K562 (cell line): ENCODE measurements around the gene FGR. TPM values are rescaled to one million over a fixed set of nuclear protein-coding genes. Genes with fewer than 3 reads are reported as not detected.

Experiments
- CCNT2 ChIP-seq: IDR thresholded peaks from 2 replicates; pipeline ENCODE4 v1.6.1; 2011; ENCODE audit warnings: borderline replicate concordance, low read depth, mild to moderate bottlenecking, moderate library complexity, mixed read lengths, low read length; ENCODE audit not compliant: insufficient read length; ENCODE audit errors: extremely low read depth
- CHCHD3 ChIP-seq: fragments of 250-450 bp; sonication (Bioruptor Pico); IDR thresholded peaks from 2 replicates; pipeline ENCODE4 v2.1.2; 2022; ENCODE audit warnings: mild to moderate bottlenecking
- HDAC1 ChIP-seq, 2 experiments: fragments of 450-650 bp; IDR thresholded peaks; 2 replicates each; pipeline ENCODE4 v1.6.1; 2016 to 2017; ENCODE audit warnings: inconsistent platforms in 1 of 2, mild to moderate bottlenecking in 1 of 2, moderate library complexity in 1 of 2
- MAZ ChIP-seq, 2 experiments: fragments of 450-650 bp in 1 of 2; sonication (generic) in 1 of 2; formaldehyde crosslinking; IDR thresholded peaks in 1 of 2; conservative IDR thresholded peaks in 1 of 2; 2 replicates each; pipeline versions ENCODE4 v1.4.0 to v1.5.0; 2020; ENCODE audit warnings: mild to moderate bottlenecking in 1 of 2, missing genetic modification reagents in 1 of 2
- NEUROD1 ChIP-seq: fragments of 150-350 bp; IDR thresholded peaks from 2 replicates; pipeline ENCODE4 v1.6.1; 2014; ENCODE audit warnings: borderline replicate concordance, low read length, low read depth; ENCODE audit not compliant: partially characterized antibody
- POLR2AphosphoS5 ChIP-seq: IDR thresholded peaks from 2 replicates; pipeline ENCODE4 v1.6.1; 2011; ENCODE audit warnings: mild to moderate bottlenecking, low read depth, low read length, moderate library complexity; ENCODE audit not compliant: control insufficient read depth, insufficient read depth
- ZBTB17 ChIP-seq: fragments of 450-650 bp; formaldehyde crosslinking; IDR thresholded peaks from 2 replicates; pipeline ENCODE4 v1.4.0; 2020; ENCODE audit warnings: mild to moderate bottlenecking
- ZBTB40 ChIP-seq, 2 experiments: fragments of 450-650 bp in 1 of 2; sonication (generic) in 1 of 2; formaldehyde crosslinking in 1 of 2; IDR thresholded peaks; 2 replicates each; pipeline versions ENCODE4 v1.7.1 to v1.9.0; 2016 to 2022; ENCODE audit warnings: inconsistent platforms in 1 of 2, mild to moderate bottlenecking in 1 of 2, missing genetic modification reagents in 1 of 2
- ZBTB49 ChIP-seq: sonication (generic); formaldehyde crosslinking; IDR thresholded peaks from 2 replicates; pipeline ENCODE4 v1.8.0; 2022; ENCODE audit warnings: missing genetic modification reagents, mild to moderate bottlenecking, borderline replicate concordance
- ZNF740 ChIP-seq, 3 experiments: fragments of 200-800 bp in 1 of 3; sonication (Bioruptor generic) in 1 of 3; sonication (generic) in 1 of 3; formaldehyde crosslinking in 1 of 3; IDR thresholded peaks; 2 replicates each; pipeline versions ENCODE4 v1.6.1 to v1.8.0; 2016 to 2022; ENCODE audit warnings: mild to moderate bottlenecking in 2 of 3, missing compliant biosample characterization in 2 of 3, missing genetic modification characterization in 2 of 3, missing genetic modification reagents in 1 of 3
- polyA plus RNA-seq, 8 experiments: library from polyadenylated mRNA; depleted of rRNA in 4 of 8; stranded (reverse) in 5 of 8; unstranded in 3 of 8; fragments of >200 nt; fragmentation: Nextera tagmentation in 2 of 8; fragmentation: Illumina TruSeq in 1 of 8; extraction: Ambion mirVana in 2 of 8; extraction: Trizol in 1 of 8; gene quantifications; 2 replicates each; pipeline versions ENCODE4 v1.2.1 to v1.2.3, GENCODE V29; 2011 to 2014; ENCODE audit warnings: inconsistent platforms in 1 of 8, missing spikeins in 1 of 8
- total RNA-seq, 7 experiments: library from RNA; depleted of rRNA in 6 of 7; stranded (reverse); fragments of >200 nt in 6 of 7; fragmentation: Illumina TruSeq in 2 of 7; extraction: Trizol in 2 of 7; gene quantifications; 2 replicates each; pipeline versions ENCODE4 v1.2.1 to v1.2.3, GENCODE V29; 2011 to 2021; ENCODE audit warnings: low replicate concordance in 1 of 7

The FGR gene
- total and polyA plus RNA-seq, 9 of the 15 experiments (the other 6 are each of a cell fraction or from before 2014, with no cell fraction given): 0.04 to 0.11 TPM; not detected in 7

GRCh38 chr1:27603681-27604578, 31.1 kb downstream of the FGR start, which contains the start of gene AHDC1 (continued):
- TF ChIP-seq ZBTB40 (IDR thresholded peaks at IDR 0.05): peak; percentile 76
- no peak for TF ChIP-seq ZBTB40 (CRISPR knock-in tag; IDR thresholded peaks at IDR 0.05)
- TF ChIP-seq HDAC1 (IDR thresholded peaks at IDR 0.05): peak in 1 of 2 experiments; percentile 88; a peak in 1 of 4 replicates
- no peak for TF ChIP-seq ZBTB49 (CRISPR knock-in tag)
- peak; percentile 81 to 99 for TF ChIP-seq MAZ (CRISPR knock-in tag; conservative IDR thresholded peaks at IDR 0.05 in 1 of 2, IDR thresholded peaks at IDR 0.05 in 1 of 2)
- TF ChIP-seq CHCHD3 (CRISPR knock-in tag): no peak
- TF ChIP-seq POLR2AphosphoS5: peak; percentile 70
- TF ChIP-seq CCNT2: peak; percentile 79
- TF ChIP-seq ZBTB17 (CRISPR knock-in tag): peak; percentile 64
- TF ChIP-seq ZNF740 (CRISPR knock-in tag; IDR thresholded peaks at IDR 0.05): peak; percentile 82
- TF ChIP-seq ZNF740 (tag; IDR thresholded peaks at IDR 0.05): peak in 1 of 2 experiments; percentile 51; a peak in 2 of 4 replicates
- TF ChIP-seq NEUROD1: no peak
